GM19043 (cell line): ENCODE measurements around the gene CT45A3.
"Not testable (repeated sequence)": the region's sequence is repeated elsewhere in the genome, so short reads cannot be mapped to it uniquely, and the experiment has no call there.

Experiments used
- ATAC-seq: cut with Tn5 transposase; IDR thresholded peaks from one replicate; pipeline ENCODE4 v1.9.1; 2021; ENCODE audit warnings: low read depth; ENCODE audit not compliant: unreplicated experiment

CT45A3 gene, protein sequence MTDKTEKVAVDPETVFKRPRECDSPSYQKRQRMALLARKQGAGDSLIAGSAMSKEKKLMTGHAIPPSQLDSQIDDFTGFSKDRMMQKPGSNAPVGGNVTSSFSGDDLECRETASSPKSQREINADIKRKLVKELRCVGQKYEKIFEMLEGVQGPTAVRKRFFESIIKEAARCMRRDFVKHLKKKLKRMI

DNA sequence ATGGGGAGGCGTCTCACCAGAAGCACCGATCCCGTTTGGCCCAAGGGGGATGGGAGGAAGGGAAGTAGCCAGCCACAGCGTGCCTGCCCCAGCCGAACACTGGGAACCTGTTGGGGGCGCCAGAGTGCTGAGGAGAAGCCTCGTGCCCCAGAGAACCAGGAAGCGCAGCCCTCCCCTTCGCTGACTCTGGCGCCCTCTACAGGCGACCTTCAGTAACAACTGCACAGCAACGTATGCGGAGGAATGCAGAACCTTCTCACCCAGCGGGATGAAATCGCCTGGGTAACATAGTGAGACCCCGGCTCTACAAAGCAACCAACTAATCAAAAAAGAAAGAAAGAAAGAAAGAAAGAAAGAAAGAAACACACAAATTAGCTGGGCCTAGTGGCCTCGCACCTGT lies at the start of gene CT45A3:
TSS of gene CT45A3 (minus strand) at position 101 of the 400 bp plus-strand sequence. CDS start 3,747 bp downstream, outside the sequence.
- ATAC-seq = not testable (repeated sequence)

- ATAC-seq = not testable (repeated sequence)
These were observed 34.7 kb upstream of the CT45A3 start, which contains the start of gene CT45A6 for GRCh38 chrX:135802687-135803086. TSS of gene CT45A6 (minus strand) at chrX:135802787. CDS start at chrX:135798993, 3,794 bp downstream.

DNA sequence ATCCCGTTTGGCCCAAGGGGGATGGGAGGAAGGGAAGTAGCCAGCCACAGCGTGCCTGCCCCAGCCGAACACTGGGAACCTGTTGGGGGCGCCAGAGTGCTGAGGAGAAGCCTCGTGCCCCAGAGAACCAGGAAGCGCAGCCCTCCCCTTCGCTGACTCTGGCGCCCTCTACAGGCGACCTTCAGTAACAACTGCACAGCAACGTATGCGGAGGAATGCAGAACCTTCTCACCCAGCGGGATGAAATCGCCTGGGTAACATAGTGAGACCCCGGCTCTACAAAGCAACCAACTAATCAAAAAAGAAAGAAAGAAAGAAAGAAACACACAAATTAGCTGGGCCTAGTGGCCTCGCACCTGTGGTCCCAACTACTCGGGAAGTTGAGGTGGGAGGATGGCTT lies 17.4 kb upstream of the CT45A3 start, which contains the start of gene CT45A5:
TSS of gene CT45A5 (minus strand) at position 101 of the 400 bp plus-strand sequence. CDS start 3,774 bp downstream, outside the sequence.
- not testable (repeated sequence) for ATAC-seq

- not testable (repeated sequence) for ATAC-seq
These were observed 23.3 kb downstream of the CT45A3 start for GRCh38 chrX:135744739-135745138.

DNA sequence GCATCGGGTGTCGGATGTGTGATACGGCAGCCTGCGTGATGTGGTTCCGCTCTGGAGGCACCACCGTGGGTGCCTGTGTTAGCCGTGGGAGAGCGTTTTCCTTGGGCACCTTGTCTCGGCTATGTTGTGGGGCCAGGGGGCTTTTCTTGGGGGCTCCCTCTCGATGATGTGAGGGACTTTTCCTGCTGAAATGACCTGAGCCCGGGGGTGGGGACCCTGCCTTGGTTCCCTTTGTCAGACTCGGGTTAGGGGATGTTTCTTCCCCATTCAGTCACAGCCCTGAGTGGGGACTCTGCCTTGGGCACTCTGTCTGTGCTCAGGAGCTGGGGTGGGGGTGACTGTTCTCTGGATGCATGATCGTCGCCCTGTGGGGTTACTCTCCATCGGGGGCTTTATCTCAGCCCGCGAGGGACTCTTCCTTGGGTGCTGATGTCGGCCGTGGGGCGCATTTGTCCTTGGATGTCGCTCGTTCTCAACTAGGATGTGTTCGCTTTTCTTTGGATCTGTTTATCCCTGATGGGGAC lies 26.7 kb downstream of the CT45A3 start:
- ATAC-seq = no peak

DNA sequence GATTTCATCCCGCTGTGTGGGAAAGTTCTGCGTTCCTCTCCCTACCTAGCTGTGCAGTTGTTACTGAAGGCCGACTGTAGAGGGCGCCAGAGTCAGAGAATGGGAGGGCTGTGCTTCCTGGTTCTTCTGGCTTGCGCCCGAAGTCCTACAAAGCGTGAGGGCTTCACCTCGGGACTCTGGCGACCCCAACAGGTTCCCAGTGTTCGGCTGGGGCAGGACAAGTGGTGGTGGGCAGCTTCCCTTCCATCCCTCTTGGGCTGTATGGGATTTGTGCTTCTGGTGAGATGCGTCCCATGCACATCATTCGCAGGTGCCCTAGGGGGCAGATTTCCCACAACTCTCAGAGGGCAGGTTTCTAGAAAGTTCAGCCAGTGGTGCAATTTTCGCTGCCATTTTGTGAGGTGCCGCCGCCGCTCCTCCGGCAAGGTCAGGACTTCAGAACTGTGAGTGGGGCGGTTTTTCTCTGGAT lies 27.3 kb downstream of the CT45A3 start:
- peak; percentile 69 for ATAC-seq

DNA sequence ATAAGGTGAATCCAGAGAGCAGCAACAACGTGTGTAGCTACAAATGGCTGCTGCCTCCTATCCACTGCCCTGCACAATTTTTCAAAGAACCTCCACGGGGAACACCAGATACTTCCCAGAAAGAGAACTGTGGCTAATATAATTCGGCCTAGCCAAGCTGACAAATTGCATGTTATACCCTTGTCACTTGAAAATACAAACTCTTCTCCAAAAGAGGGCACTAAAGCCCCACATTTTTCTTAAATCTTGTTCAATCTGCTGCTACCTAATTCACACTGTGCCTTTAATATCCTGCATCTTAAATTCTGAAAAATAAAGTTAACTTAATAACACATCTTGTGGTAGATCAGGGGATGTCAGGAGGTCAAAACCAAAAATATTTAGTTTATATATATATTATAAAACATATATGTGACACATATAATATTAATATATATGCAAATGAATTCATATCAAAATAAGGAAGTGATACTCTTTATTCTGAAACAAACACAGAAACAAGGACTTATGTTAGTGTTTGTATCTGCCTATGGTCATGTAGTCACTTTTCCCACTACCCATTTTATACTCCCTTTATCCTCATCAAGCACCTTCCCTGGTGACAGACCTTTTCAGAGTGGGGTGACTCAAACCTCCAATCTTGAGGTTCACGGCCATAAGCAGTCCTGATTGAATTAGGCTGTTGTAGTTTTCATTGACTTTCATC lies 30.5 kb downstream of the CT45A3 start:
- peak; percentile 56 for ATAC-seq

GRCh38 chrX:135734666-135735065 lies 33.3 kb downstream of the CT45A3 start:
- ATAC-seq = not testable (repeated sequence)

- ATAC-seq = no peak
These were observed 54.2 kb downstream of the CT45A3 start for GRCh38 chrX:135713795-135714194.

DNA sequence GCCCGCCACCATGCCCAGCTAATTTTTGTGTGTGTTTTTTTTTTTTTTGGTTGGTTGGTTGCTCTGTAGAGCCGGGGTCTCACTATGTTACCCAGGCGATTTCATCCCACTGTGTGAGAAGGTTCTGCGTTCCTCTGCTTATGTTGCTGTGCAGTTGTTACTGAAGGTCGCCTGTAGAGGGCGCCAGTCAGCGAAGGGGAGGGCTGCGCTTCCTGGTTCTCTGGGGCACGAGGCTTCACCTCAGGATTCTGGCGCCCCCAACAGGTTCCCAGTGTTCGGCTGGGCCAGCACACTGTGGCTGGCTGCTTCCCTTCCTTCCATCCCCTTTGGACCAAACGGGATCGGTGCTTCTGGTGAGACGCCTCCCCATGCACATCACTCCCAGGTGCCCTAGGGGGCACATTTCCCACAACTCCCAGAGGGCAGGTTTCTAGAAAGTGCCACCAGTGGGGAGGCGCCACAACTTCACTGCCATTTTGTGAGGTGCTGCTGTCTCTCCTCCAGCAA lies 54.8 kb downstream of the CT45A3 start, which contains the start of gene CT45A1:
TSS of gene CT45A1 (plus strand) at position 457 of the 507 bp plus-strand sequence. CDS start 5,302 bp downstream, outside the sequence.
- not testable (repeated sequence) for ATAC-seq
